Activated effector memory CD4-positive, alpha-beta T cell treated with Interleukin-2 at 50 U/mL for 16 hours (primary cell): ENCODE results near the gene HPS1.
"Not testable (repeated sequence)": the region's sequence is repeated elsewhere in the genome, so short reads cannot be mapped to it uniquely, and the experiment has no call there.

Experiments used
- DNase-seq: peaks from one replicate; pipeline ENCODE4 v3.0.0-alpha.2; 2020

The HPS1 gene

GRCh38 chr10:98388101-98388655 lies 58.6 kb downstream of the HPS1 start:
- no peak for DNase-seq

DNA sequence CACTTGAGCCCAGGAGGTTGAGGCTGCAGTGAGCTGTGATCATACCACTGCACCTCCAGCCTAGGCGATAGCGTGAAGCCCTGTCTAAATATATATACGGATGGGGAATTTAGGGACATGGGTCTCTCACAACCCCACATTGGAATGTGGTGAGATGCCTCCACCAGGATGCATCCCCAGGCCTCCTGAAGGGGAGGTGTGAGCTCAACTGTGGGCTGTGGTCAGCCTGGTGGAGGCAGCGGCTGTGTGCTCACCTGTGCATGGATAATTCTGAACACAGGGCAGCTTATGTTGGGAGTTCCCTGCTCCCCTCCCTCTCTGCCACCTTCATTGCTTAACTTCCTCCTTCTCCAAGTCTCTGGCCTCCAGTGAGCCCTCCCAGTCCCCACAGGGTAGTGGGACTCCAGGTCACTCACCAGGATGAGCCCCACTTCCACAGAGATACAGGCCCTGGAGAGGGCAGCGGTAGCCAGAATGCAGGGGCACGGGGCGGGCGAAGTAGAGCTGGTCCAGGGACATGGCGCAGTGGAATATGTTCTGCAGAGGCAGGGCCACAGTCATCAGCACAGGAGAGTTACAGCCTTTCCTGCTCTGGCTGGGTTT lies 62.1 kb downstream of the HPS1 start:
- DNase-seq: no peak

- DNase-seq: no peak
Measured at GRCh38 chr10:98383869-98384268, 62.9 kb downstream of the HPS1 start.

DNA sequence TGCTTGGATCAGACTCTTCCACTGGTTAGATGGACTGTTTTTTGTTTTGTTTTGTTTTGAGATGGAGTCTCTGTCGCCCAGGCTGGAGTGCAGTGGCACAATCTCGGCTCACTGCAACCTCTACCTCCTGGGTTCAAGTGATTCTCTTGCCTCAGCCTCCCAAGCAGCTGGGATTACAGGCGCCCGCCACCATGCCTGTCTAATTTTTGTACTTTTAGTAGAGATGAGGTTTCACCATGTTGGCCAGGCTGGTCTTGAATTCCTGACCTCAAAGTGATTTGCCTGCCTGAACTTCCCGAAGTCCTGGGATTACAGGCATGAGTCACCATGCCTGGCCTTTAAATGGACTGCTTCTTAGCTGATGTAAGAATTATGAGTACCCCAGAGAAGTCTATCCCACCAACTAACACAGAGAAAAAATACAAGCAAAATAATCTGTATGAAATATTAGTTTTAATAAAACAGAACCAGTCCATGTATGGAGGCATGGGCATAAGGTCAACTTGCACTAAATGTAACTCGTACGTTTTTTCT lies 63.5 kb downstream of the HPS1 start:
- not testable (repeated sequence) for DNase-seq

DNA sequence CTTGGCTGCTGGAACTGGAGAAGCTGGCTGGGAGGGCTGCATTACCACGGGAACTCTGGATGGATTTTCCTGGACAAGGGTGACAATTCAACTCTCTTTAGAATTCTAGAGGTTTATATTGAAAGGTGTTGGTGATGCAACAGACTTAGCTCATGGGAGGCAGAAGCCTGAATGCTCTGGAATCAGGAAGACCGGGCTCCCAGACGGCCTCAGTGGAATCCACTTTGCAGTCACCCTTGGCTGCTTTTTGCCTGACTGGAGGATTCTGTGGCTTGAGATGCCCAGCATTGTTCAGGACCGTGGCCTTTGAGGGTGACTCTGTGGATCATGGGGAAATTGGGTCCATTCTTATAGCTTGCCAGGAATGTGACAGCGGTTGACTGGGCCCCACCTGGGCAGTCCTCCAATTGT lies 64.0 kb downstream of the HPS1 start:
- no peak for DNase-seq

- no peak for DNase-seq
Measured at GRCh38 chr10:98380493-98381339, 66.0 kb downstream of the HPS1 start.

- DNase-seq: no peak
Measured at GRCh38 chr10:98378722-98379121, 68.0 kb downstream of the HPS1 start.

- no peak for DNase-seq
Measured at GRCh38 chr10:98377536-98377935, 69.2 kb downstream of the HPS1 start.

GRCh38 chr10:98377001-98377400 lies 69.7 kb downstream of the HPS1 start:
- no peak for DNase-seq

- DNase-seq: no peak
Measured at GRCh38 chr10:98376485-98376884, 70.2 kb downstream of the HPS1 start.

DNA sequence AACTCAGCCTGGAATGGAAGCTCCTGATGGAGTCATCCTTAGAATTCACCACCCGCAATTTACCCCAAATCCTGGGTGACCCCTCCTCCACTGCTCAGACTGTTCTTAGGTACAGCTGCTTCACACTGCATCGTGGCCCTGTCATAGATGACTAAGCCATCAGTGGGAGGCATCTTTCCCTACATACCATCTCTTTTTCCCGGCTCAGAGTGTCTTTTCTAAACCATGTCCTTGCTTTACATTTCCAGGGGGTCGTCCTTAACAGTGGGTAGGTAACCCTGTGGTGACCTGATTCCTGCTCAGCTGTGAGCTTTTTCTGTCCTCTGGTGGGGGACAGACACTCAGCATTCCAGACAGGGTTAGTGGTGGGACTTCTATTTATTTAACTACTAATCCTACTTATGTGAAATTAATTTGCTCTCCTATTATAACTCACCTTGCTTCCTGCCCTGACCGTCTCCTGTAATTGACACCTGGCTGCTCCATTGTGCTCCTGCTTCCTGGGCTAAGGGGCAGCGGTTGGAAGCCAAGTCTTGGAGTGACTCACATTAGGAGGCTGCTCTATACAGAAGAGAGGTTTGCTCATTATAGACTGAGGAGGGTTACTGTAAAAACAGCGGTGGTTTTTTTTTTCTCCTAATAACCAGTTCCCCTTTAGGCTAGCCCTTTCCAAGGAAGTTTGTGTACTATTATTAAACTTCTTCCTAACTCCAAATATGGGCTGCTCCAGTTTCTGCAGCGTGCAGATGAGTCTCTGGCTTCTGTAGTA lies 72.3 kb downstream of the HPS1 start:
- no peak for DNase-seq

DNA sequence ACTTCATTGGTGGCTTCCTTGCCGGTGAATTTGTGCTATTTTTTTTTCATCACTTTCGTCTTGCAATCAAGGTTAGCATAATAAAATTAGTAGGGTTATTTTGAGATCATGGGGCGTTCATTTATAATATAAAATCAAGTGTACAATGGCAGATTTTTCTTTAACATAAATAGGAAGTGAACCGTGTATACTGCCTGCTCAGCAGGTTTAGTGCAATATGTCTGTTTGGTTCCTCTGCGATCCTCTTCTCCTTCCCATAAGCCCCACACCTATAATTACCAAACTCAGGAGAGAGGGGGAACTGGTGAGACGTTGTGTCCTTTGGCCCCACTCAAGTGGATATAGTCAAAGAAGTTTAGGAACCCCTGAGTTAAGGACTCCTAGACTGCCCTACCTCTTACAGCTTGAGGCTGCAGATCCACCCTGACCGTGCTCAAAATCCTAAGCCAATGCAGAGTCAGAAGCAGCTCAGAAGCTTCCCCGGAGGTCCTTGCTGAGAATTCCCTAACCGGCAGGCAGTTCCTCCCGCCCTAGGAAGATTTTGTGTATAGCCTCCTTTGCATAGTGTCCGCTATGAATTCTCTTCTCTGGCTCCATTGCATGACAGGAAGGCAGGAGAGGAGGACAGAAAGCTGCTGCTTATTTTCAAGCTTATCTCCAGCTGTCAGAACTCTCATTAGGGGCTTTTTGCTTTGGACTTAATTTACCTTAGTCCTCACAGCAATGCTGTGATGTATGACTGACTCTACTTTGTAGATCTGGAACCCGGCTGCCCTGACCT lies 73.3 kb downstream of the HPS1 start:
- DNase-seq: no peak

GRCh38 chr10:98370831-98371820 lies 75.6 kb downstream of the HPS1 start:
- DNase-seq: no peak

DNA sequence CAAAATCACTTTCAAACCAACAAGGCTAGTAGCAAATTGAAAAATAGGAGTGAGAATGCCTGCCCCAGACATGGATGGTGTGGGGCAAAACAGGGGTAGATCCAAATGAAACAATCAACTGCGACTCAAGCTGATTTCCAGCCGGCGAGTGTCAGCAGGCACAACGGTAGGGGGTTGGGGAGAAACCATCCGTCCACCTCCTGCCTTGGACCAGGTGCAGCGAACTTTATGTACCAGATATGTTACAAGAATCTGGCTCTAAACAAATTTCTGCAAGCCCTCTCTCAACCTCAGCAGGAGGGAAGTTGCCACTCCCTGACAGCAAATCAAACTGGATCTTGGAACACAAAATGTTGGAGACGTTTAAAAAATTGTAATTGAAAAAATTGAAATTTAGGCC lies 76.9 kb downstream of the HPS1 start:
- no peak for DNase-seq

- DNase-seq: no peak
Measured at GRCh38 chr10:98368644-98369043, 78.1 kb downstream of the HPS1 start.

GRCh38 chr10:98367604-98368451 lies 78.9 kb downstream of the HPS1 start:
- no peak for DNase-seq
